GM12892 (cell line): ENCODE results near the gene SUSD3.
A peak's percentile ranks its signal among the peaks of the same experiment; 100 is the strongest.

Experiments used
- DNase-seq: peaks from one replicate; pipeline ENCODE4 v3.0.0; 2011; ENCODE audit not compliant: insufficient read length
- FAIRE-seq: peaks from 2 replicates; lab custom pipeline; 2011; peaks lifted over from hg19 to GRCh38; lab: Jason Lieb, UNC
- POLR2A ChIP-seq: IDR thresholded peaks from 2 replicates; pipeline ENCODE4 v1.6.1; 2011; ENCODE audit warnings: low read depth, low read length, control low read depth
- POLR2AphosphoS5 ChIP-seq: IDR thresholded peaks from 2 replicates; pipeline ENCODE4 v1.6.1; 2011; ENCODE audit warnings: low read depth, low read length, control low read depth
- TAF1 ChIP-seq: IDR thresholded peaks from 2 replicates; pipeline ENCODE4 v1.6.1; 2011; ENCODE audit warnings: low read depth, mild to moderate bottlenecking, control low read depth, low read length, borderline replicate concordance

The SUSD3 gene

GRCh38 chr9:93071464-93071863 lies 13.0 kb downstream of the SUSD3 start:
- no peak for DNase-seq
- peak; percentile 24 for FAIRE-seq
- TF ChIP-seq TAF1: no peak
- no peak for TF ChIP-seq POLR2A
- TF ChIP-seq POLR2AphosphoS5: no peak

GRCh38 chr9:93072383-93072795 lies 13.9 kb downstream of the SUSD3 start:
- FAIRE-seq: no peak
- TF ChIP-seq POLR2A (no peak), POLR2AphosphoS5 (no peak), TAF1 (no peak)
- no peak for DNase-seq

- TF ChIP-seq POLR2A (no peak), TAF1 (no peak), POLR2AphosphoS5 (no peak)
- FAIRE-seq: no peak
- DNase-seq: no peak
These were observed 17.7 kb downstream of the SUSD3 start for GRCh38 chr9:93076101-93076791.

GRCh38 chr9:93076792-93077128 lies 18.3 kb downstream of the SUSD3 start:
- DNase-seq (no peak), FAIRE-seq (no peak)
- TF ChIP-seq POLR2AphosphoS5 (no peak), POLR2A (no peak), TAF1 (no peak)

- DNase-seq: no peak
- TF ChIP-seq POLR2A (no peak), TAF1 (no peak), POLR2AphosphoS5 (no peak)
- peak; percentile 14 for FAIRE-seq
These were observed 18.9 kb downstream of the SUSD3 start for GRCh38 chr9:93077367-93077766.

GRCh38 chr9:93077811-93078210 lies 19.3 kb downstream of the SUSD3 start:
- no peak for TF ChIP-seq POLR2A
- DNase-seq (no peak), FAIRE-seq (no peak)

- TF ChIP-seq POLR2A (no peak), POLR2AphosphoS5 (no peak), TAF1 (no peak)
- no peak for FAIRE-seq
- DNase-seq: no peak
These were observed 20.9 kb downstream of the SUSD3 start for GRCh38 chr9:93079371-93079770.

- TF ChIP-seq POLR2AphosphoS5: no peak
- no peak for TF ChIP-seq POLR2A
- no peak for TF ChIP-seq TAF1
- DNase-seq: no peak
- no peak for FAIRE-seq
These were observed 21.9 kb downstream of the SUSD3 start for GRCh38 chr9:93080406-93080805.

GRCh38 chr9:93081081-93081529 lies 22.6 kb downstream of the SUSD3 start:
- no peak for FAIRE-seq
- TF ChIP-seq POLR2AphosphoS5 (no peak), TAF1 (no peak), POLR2A (no peak)
- DNase-seq: no peak

GRCh38 chr9:93081931-93082330 lies 23.4 kb downstream of the SUSD3 start:
- no peak for FAIRE-seq
- no peak for DNase-seq
- TF ChIP-seq TAF1: no peak
- TF ChIP-seq POLR2AphosphoS5: no peak
- TF ChIP-seq POLR2A: no peak

- TF ChIP-seq POLR2AphosphoS5 (no peak), POLR2A (no peak), TAF1 (no peak)
- DNase-seq (no peak), FAIRE-seq (peak; percentile 67)
These were observed 24.4 kb downstream of the SUSD3 start for GRCh38 chr9:93082841-93083411.
